Neuronal stem cell (in vitro differentiated cells): Measurements from ENCODE around the gene IL36G.

ENCODE experiments used
- DNase-seq: peaks from one replicate; pipeline ENCODE4 v3.0.0-alpha.2; 2013; ENCODE audit warnings: low spot score
- H2AFZ ChIP-seq: one replicate; pipeline ENCODE4 v1.6.1; 2013; ENCODE audit warnings: mild to moderate bottlenecking, low read length, inconsistent platforms
- H2AK5ac ChIP-seq: 2 replicates; pipeline ENCODE4 v1.6.1; 2013; ENCODE audit warnings: low read depth, mild to moderate bottlenecking, inconsistent platforms, low read length, moderate library complexity, mixed read lengths
- H2BK120ac ChIP-seq: 2 replicates; pipeline ENCODE4 v1.6.1; 2013; ENCODE audit warnings: low read depth, mild to moderate bottlenecking, inconsistent platforms, low read length, moderate library complexity, mixed read lengths
- H2BK12ac ChIP-seq: one replicate; pipeline ENCODE4 v1.6.1; 2013; ENCODE audit warnings: low read length, inconsistent platforms
- H2BK15ac ChIP-seq: 2 replicates; pipeline ENCODE4 v1.6.1; 2013; ENCODE audit warnings: mild to moderate bottlenecking, low read length, inconsistent platforms, mixed read lengths
- H2BK5ac ChIP-seq: one replicate; pipeline ENCODE4 v1.6.1; 2013; ENCODE audit warnings: inconsistent platforms, mild to moderate bottlenecking, low read length, moderate library complexity
- H3K14ac ChIP-seq: one replicate; pipeline ENCODE4 v1.6.1; 2013; ENCODE audit warnings: low read length, inconsistent platforms
- H3K18ac ChIP-seq: 2 replicates; pipeline ENCODE4 v1.6.1; 2013; ENCODE audit warnings: low read length, inconsistent platforms
- H3K23ac ChIP-seq: 2 replicates; pipeline ENCODE4 v1.6.1; 2013; ENCODE audit warnings: low read depth, mild to moderate bottlenecking, mixed read lengths, low read length, inconsistent platforms; ENCODE audit not compliant: poor library complexity
- H3K27ac ChIP-seq: replicated peaks from 3 replicates; pipeline ENCODE4 v1.5.1; 2013; ENCODE audit warnings: low read length, inconsistent platforms
- H3K27me3 ChIP-seq, 3 experiments: 2 replicates each; pipeline ENCODE4 v1.6.1; 2013; ENCODE audit warnings: low read length in 3 of 3, mild to moderate bottlenecking in 2 of 3, inconsistent platforms in 1 of 3, low read depth in 1 of 3, mixed read lengths in 1 of 3, moderate library complexity in 1 of 3; ENCODE audit not compliant: control insufficient read depth in 3 of 3, insufficient read depth in 3 of 3
- H3K36me3 ChIP-seq, 2 donors: replicated peaks in 1 of 2; 2 replicates each; pipeline ENCODE4 v1.6.1; 2013; ENCODE audit warnings: low read length in 2 of 2; ENCODE audit not compliant: control insufficient read depth in 2 of 2, insufficient read depth in 2 of 2
- H3K4ac ChIP-seq: 2 replicates; pipeline ENCODE4 v1.6.1; 2013; ENCODE audit warnings: inconsistent platforms, mild to moderate bottlenecking, low read length, moderate library complexity
- H3K4me1 ChIP-seq, 2 donors: 1 replicate in 1 of 2; 2 replicates in 1 of 2; pipeline ENCODE4 v1.6.1; 2013; ENCODE audit warnings: low read length in 2 of 2, low read depth in 1 of 2; ENCODE audit not compliant: control insufficient read depth in 2 of 2, insufficient read depth in 1 of 2
- H3K4me2 ChIP-seq: one replicate; pipeline ENCODE4 v1.6.1; 2013; ENCODE audit warnings: mild to moderate bottlenecking, low read length, inconsistent platforms; ENCODE audit not compliant: insufficient read depth, poor library complexity, severe bottlenecking
- H3K4me3 ChIP-seq, 2 donors: 2 replicates each; pipeline ENCODE4 v1.5.1; 2013; ENCODE audit warnings: low read length in 2 of 2, mild to moderate bottlenecking in 2 of 2, inconsistent platforms in 1 of 2, moderate library complexity in 1 of 2
- H3K79me1 ChIP-seq: one replicate; pipeline ENCODE4 v1.6.1; 2013; ENCODE audit warnings: low read depth, mild to moderate bottlenecking, inconsistent platforms, low read length, moderate library complexity
- H3K9ac ChIP-seq: one replicate; pipeline ENCODE4 v1.6.1; 2013; ENCODE audit warnings: mild to moderate bottlenecking, low read depth, low read length, inconsistent platforms; ENCODE audit not compliant: poor library complexity
- H3K9me3 ChIP-seq, 2 donors: replicated peaks in 1 of 2; 2 replicates each; pipeline versions ENCODE3 to v1.6.1; 2013; ENCODE audit warnings: low read length in 2 of 2, mild to moderate bottlenecking in 2 of 2, inconsistent platforms in 1 of 2, low read depth in 1 of 2, mixed read lengths in 1 of 2, moderate library complexity in 1 of 2; ENCODE audit not compliant: control insufficient read depth in 2 of 2, insufficient read depth in 1 of 2
- H4K8ac ChIP-seq: one replicate; pipeline ENCODE4 v1.6.1; 2013; ENCODE audit warnings: low read depth, mild to moderate bottlenecking, inconsistent platforms, low read length, moderate library complexity
- H4K91ac ChIP-seq: one replicate; pipeline ENCODE4 v1.6.1; 2013; ENCODE audit warnings: low read length, low read depth, mild to moderate bottlenecking, inconsistent platforms; ENCODE audit not compliant: poor library complexity
- WGBS, 2 donors: extraction: QIAGEN DNeasy Blood & Tissue Kit; methylation state at CpG; one replicate each; pipeline ENCODE4 v1.1.7; 2013; ENCODE audit warnings: missing lambda C conversion rate in 2 of 2, mixed read lengths in 1 of 2; ENCODE audit not compliant: insufficient read length in 2 of 2, insufficient replicate concordance in 1 of 2; ENCODE audit errors: extremely low coverage in 2 of 2; 5-methylcytosine and 5-hydroxymethylcytosine counted together

The IL36G gene

DNA sequence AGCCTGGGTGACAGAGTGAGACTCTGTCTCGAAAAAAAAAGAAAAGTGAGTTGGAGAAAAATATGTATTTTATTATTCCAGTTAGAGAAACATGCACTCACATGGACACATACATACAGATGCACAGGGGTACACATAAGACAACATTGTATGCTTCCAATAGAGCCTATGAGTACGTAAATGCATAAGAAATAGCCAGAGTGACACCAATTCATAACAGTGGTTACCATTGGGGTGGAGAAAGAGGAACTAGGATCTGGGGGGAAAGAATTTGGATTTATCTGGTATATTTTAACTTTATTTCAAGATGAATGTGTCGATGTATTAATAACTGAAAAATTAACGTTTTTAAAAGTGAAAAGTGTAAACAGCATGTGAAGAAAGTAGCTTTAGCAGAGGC is 43.5 kb downstream of the IL36G start:
- H3K4me1 ChIP-seq: no peaks in the 10 kb centered on the region
- no peak overlapping the region for H3K18ac ChIP-seq
- H3K27me3 ChIP-seq: peaks cover 0 to 26% (median 0%) of the 10 kb centered on the region in 3 experiments
- no peak overlapping the region for H4K91ac ChIP-seq
- no peak for DNase-seq
- H2BK5ac ChIP-seq: no peak overlapping the region
- H3K4ac ChIP-seq: no peak overlapping the region
- H3K79me1 ChIP-seq: no peaks in the 10 kb centered on the region
- H3K4me2 ChIP-seq: no peak overlapping the region
- H3K23ac ChIP-seq: no peak overlapping the region
- H3K9me3 ChIP-seq: peaks cover 0 to 2% of the 10 kb centered on the region in 2 donors
- no peak overlapping the region for H2AK5ac ChIP-seq
- H2AFZ ChIP-seq: no peak overlapping the region
- H2BK15ac ChIP-seq: no peak overlapping the region
- H3K36me3 ChIP-seq: no peaks in the 10 kb centered on the region
- H4K8ac ChIP-seq: no peak overlapping the region
- H3K27ac ChIP-seq: no peak overlapping the region
- H2BK120ac ChIP-seq: no peak overlapping the region
- no peak overlapping the region for H2BK12ac ChIP-seq
- H3K4me3 ChIP-seq: no peak overlapping the region
- H3K9ac ChIP-seq: no peak overlapping the region
- no CpG with 5 or more reads among the region's 4 CpGs for WGBS, 2 donors
- H3K14ac ChIP-seq: no peak overlapping the region

DNA sequence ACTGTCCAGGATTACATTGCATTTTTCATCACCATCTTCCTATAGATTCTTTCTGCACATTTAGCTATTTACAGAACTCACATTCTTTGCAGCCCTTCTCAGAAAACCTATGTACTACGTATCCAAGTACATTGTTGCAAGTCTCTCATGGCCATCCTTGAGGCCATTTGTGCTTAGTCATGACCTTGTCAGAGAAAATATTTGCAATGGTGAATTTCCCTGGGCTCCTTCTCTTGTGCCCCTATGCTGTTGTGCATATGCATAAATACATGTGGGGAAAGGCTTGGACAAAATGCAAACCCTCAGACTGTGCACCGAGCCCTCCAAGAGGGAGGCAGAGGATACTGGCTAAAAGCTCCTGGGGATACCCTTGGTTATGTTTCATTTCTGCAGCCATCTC is 47.0 kb downstream of the IL36G start:
- H3K14ac ChIP-seq: no peak overlapping the region
- H2BK5ac ChIP-seq: no peak overlapping the region
- no peak overlapping the region for H3K23ac ChIP-seq
- no peak for DNase-seq
- H3K18ac ChIP-seq: no peak overlapping the region
- WGBS, 2 donors: no CpG with 5 or more reads among the region's 2 CpGs
- no peak overlapping the region for H2BK120ac ChIP-seq
- H3K9ac ChIP-seq: no peak overlapping the region
- peaks cover 0 to 2% of the 10 kb centered on the region in 2 donors for H3K4me1 ChIP-seq
- H2AK5ac ChIP-seq: no peak overlapping the region
- no peak overlapping the region for H4K8ac ChIP-seq
- H3K36me3 ChIP-seq: no peaks in the 10 kb centered on the region
- no peaks in the 10 kb centered on the region for H3K79me1 ChIP-seq
- H2BK15ac ChIP-seq: no peak overlapping the region
- no peak overlapping the region for H3K4me2 ChIP-seq
- no peak overlapping the region for H3K27ac ChIP-seq
- no peak overlapping the region for H3K4me3 ChIP-seq
- no peak overlapping the region for H4K91ac ChIP-seq
- H3K9me3 ChIP-seq: no peaks in the 10 kb centered on the region
- H2BK12ac ChIP-seq: no peak overlapping the region
- H3K4ac ChIP-seq: no peak overlapping the region
- no peak overlapping the region for H2AFZ ChIP-seq
- H3K27me3 ChIP-seq: peaks cover 0 to 40% (median 0%) of the 10 kb centered on the region in 3 experiments

DNA sequence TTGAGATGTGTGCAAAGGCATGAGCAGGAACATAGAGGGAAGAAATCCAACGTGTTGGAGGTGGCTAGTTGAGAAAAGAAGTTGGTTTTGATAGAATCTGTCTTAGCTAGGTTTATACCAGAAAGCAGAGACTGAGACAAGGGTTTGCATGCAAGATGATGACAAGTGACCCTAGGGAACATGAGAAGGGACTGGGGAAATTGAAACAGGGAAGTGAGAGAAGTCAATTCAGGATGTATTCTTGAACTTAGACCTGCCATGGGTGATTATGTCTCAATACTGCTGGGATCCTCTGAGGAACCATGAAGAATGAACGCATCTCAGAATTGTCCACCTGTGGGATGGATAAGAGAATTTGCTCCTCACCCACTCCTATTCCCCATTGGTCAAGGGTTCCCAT is 47.9 kb downstream of the IL36G start:
- H3K9me3 ChIP-seq: no peaks in the 10 kb centered on the region
- no peak overlapping the region for H2AK5ac ChIP-seq
- no peak overlapping the region for H3K4ac ChIP-seq
- no peak overlapping the region for H4K8ac ChIP-seq
- no peak for DNase-seq
- no peak overlapping the region for H4K91ac ChIP-seq
- H2BK120ac ChIP-seq: no peak overlapping the region
- H3K4me3 ChIP-seq: no peak overlapping the region
- H3K9ac ChIP-seq: no peak overlapping the region
- no peak overlapping the region for H3K23ac ChIP-seq
- H3K36me3 ChIP-seq: no peaks in the 10 kb centered on the region
- H3K18ac ChIP-seq: no peak overlapping the region
- no peak overlapping the region for H3K14ac ChIP-seq
- no CpG with 5 or more reads among the region's 2 CpGs for WGBS, 2 donors
- H3K4me2 ChIP-seq: no peak overlapping the region
- H3K27me3 ChIP-seq: peaks cover 0 to 41% (median 0%) of the 10 kb centered on the region in 3 experiments
- no peaks in the 10 kb centered on the region for H3K79me1 ChIP-seq
- H3K4me1 ChIP-seq: peaks cover 0 to 2% of the 10 kb centered on the region in 2 donors
- H2BK5ac ChIP-seq: no peak overlapping the region
- no peak overlapping the region for H2BK15ac ChIP-seq
- no peak overlapping the region for H3K27ac ChIP-seq
- no peak overlapping the region for H2AFZ ChIP-seq
- no peak overlapping the region for H2BK12ac ChIP-seq

- peaks cover 0 to 2% of the 10 kb centered on the region in 2 donors for H3K4me1 ChIP-seq
- H3K9me3 ChIP-seq: no peaks in the 10 kb centered on the region
- H2BK5ac ChIP-seq: no peak overlapping the region
- H2BK12ac ChIP-seq: no peak overlapping the region
- no peak overlapping the region for H2AK5ac ChIP-seq
- H2AFZ ChIP-seq: no peak overlapping the region
- H3K79me1 ChIP-seq: no peaks in the 10 kb centered on the region
- H3K23ac ChIP-seq: no peak overlapping the region
- H3K27me3 ChIP-seq: peaks cover 0 to 56% (median 0%) of the 10 kb centered on the region in 3 experiments
- no peaks in the 10 kb centered on the region for H3K36me3 ChIP-seq
- DNase-seq: no peak
- no peak overlapping the region for H2BK120ac ChIP-seq
- no peak overlapping the region for H3K18ac ChIP-seq
- no peak overlapping the region for H2BK15ac ChIP-seq
- no peak overlapping the region for H4K8ac ChIP-seq
- no peak overlapping the region for H3K4ac ChIP-seq
- no peak overlapping the region for H3K4me2 ChIP-seq
- H3K9ac ChIP-seq: no peak overlapping the region
- H3K14ac ChIP-seq: no peak overlapping the region
- H4K91ac ChIP-seq: no peak overlapping the region
- H3K27ac ChIP-seq: no peak overlapping the region
- no peak overlapping the region for H3K4me3 ChIP-seq
- no CpG with 5 or more reads among the region's 2 CpGs for WGBS, 2 donors
These were observed 49.9 kb downstream of the IL36G start for GRCh38 chr2:113027691-113028090.
